Calu3 (cell line): ENCODE results near the gene HS6ST2. TPM values are rescaled to one million over a fixed set of nuclear protein-coding genes. Genes with fewer than 3 reads are reported as not detected.

Experiments used
- BruUV-seq: library from RNA; stranded (reverse); fragments of 400-500 nt; replicated peaks from 2 replicates; lab custom pipeline; 2021; lab: Mats Ljungman, UMichigan
- CTCF ChIA-PET: fragments of 300-600 bp; sonication (Branson Sonifier 250); formaldehyde crosslinking; loops from one replicate; lab custom pipeline; 2022; ENCODE audit warnings: antibody characterized with exemption; lab: Charles Lee
- DNase-seq: peaks from one replicate; pipeline ENCODE4 v3.0.0; 2022
- H3K27ac Mint-ChIP-seq: one replicate; pipeline ENCODE4 v1.8.0; 2022; ENCODE audit warnings: mixed read lengths; ENCODE audit not compliant: unreplicated experiment
- H3K27me3 Mint-ChIP-seq: one replicate; pipeline ENCODE4 v1.8.0; 2022; ENCODE audit warnings: mixed read lengths; ENCODE audit not compliant: unreplicated experiment
- H3K36me3 Mint-ChIP-seq: one replicate; pipeline ENCODE4 v1.8.0; 2022; ENCODE audit warnings: mild to moderate bottlenecking, moderate library complexity, mixed read lengths; ENCODE audit not compliant: insufficient read depth, unreplicated experiment
- H3K4me1 Mint-ChIP-seq: one replicate; pipeline ENCODE4 v1.8.0; 2022; ENCODE audit warnings: mild to moderate bottlenecking, low read depth, mixed read lengths; ENCODE audit not compliant: unreplicated experiment
- H3K4me3 Mint-ChIP-seq: one replicate; pipeline ENCODE4 v1.8.0; 2022; ENCODE audit warnings: mild to moderate bottlenecking, low read depth, moderate library complexity, mixed read lengths; ENCODE audit not compliant: unreplicated experiment
- H3K9me3 Mint-ChIP-seq: one replicate; pipeline ENCODE4 v1.8.0; 2022; ENCODE audit warnings: low read depth, mixed read lengths; ENCODE audit not compliant: unreplicated experiment
- intact Hi-C: fragments of 100-400 bp; cut with micrococcal nuclease; formaldehyde crosslinking; loops from one replicate; pipeline ENCODE4 v1.10.0; 2022; ENCODE audit not compliant: unreplicated experiment
- total RNA-seq: library from RNA; stranded (reverse); gene quantifications from 2 replicates; pipeline ENCODE4 v1.2.3, GENCODE V29; 2022
- TF ChIP-seq, protein P1 (sequence below): fragments of 200-600 bp; IDR thresholded peaks from one replicate; pipeline ENCODE4 v1.8.0; 2022; ENCODE audit warnings: antibody characterized with exemption; ENCODE audit not compliant: unreplicated experiment

Gene HS6ST2
- total RNA-seq, 1 experiment from 2014 or later: 40.7 TPM

DNA sequence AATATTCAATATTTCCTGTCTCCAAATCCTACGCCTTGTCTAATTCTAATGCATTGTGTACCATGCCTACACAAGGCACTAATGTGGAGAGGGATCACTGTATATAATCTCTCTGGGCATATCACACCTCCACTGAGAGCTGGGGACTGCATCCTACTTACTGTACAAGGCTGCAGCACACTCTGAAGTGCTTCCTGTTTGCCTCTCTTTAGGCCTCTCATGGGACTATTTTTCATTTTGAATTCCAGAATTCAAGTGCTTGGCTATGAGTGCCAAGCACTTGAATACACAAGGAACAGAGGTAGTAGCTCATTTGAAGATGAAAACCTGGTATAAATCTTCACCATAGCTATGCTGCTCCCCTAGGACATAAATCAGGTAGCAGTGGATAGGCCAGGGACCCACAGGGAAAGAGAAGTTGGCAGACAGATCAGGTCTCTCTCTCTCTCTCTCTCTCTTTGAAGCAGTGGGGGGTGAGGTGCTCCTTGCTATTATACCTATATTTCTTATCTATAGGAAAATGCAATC, 239.9 kb downstream of the HS6ST2 start:
- CTCF ChIA-PET: no interaction called here
- no peak overlapping the region for H3K27ac Mint-ChIP-seq

DNA sequence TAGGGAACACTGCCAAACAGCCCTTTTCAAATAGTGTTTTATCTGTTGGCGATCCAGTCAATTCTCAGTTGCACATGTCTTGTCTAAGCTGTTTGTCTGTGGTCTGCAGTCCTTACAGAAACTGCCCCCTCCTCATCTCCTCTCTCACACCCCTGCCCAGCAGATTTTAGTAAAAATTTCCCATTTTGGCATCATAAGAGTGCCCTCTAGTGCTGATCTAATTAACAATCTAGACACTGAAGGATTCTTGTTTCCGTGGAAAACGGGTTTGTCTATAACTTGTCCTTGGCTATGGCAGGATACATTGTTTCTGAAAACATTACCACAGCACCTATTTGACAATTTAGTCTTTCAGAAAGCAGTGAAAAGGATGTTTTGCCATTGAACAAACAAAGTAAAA, 242.4 kb downstream of the HS6ST2 start:
- Mint-ChIP-seq H3K36me3 (no peaks in the 10 kb centered on the region), H3K9me3 (peaks cover 2% of the 10 kb centered on the region), H3K27ac (no peak overlapping the region), H3K4me1 (no peaks in the 10 kb centered on the region), H3K27me3 (no peaks in the 10 kb centered on the region), H3K4me3 (no peak overlapping the region)
- intact Hi-C loops: no loop called here
- TF ChIP-seq, protein P1, sequence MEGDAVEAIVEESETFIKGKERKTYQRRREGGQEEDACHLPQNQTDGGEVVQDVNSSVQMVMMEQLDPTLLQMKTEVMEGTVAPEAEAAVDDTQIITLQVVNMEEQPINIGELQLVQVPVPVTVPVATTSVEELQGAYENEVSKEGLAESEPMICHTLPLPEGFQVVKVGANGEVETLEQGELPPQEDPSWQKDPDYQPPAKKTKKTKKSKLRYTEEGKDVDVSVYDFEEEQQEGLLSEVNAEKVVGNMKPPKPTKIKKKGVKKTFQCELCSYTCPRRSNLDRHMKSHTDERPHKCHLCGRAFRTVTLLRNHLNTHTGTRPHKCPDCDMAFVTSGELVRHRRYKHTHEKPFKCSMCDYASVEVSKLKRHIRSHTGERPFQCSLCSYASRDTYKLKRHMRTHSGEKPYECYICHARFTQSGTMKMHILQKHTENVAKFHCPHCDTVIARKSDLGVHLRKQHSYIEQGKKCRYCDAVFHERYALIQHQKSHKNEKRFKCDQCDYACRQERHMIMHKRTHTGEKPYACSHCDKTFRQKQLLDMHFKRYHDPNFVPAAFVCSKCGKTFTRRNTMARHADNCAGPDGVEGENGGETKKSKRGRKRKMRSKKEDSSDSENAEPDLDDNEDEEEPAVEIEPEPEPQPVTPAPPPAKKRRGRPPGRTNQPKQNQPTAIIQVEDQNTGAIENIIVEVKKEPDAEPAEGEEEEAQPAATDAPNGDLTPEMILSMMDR: no peak
- no peak for DNase-seq
- CTCF ChIA-PET: no interaction called here
- no TSS peak for BruUV-seq

More for the DNA sequence above, 239.9 kb downstream of the HS6ST2 start:
- TF ChIP-seq, protein P1: no peak
- Mint-ChIP-seq H3K36me3 (no peaks in the 10 kb centered on the region), H3K4me1 (no peaks in the 10 kb centered on the region), H3K9me3 (peaks cover 2% of the 10 kb centered on the region), H3K4me3 (no peak overlapping the region), H3K27me3 (no peaks in the 10 kb centered on the region)
- no TSS peak for BruUV-seq
- no peak for DNase-seq
- intact Hi-C loops: no loop called here

DNA sequence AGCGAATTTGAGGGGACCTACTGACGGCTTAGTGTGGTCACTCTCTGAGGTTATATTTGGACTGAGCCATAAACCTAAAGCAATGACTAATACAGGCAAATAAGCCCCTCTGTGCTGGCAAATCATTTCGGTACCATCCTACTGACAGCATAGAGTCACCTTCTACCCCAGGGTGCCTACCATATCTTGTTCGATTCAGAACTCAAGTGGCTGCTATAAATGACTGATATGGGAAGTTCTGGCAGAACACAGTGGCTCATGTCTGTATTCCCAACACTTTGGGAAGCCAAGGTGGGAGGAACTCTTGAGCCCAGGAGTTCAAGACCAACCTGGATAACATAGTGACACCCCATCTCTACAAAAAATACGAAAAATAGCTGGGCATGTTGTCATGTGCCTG, 243.5 kb downstream of the HS6ST2 start:
- intact Hi-C loops: no loop called here
- no peak overlapping the region for H3K4me3 Mint-ChIP-seq
- TF ChIP-seq, protein P1: no peak
- H3K9me3 Mint-ChIP-seq: no peaks in the 10 kb centered on the region
- H3K27ac Mint-ChIP-seq: no peak overlapping the region
- no peak for DNase-seq
- H3K36me3 Mint-ChIP-seq: no peaks in the 10 kb centered on the region
- CTCF ChIA-PET: no interaction called here
- no TSS peak for BruUV-seq
- H3K4me1 Mint-ChIP-seq: no peaks in the 10 kb centered on the region
- H3K27me3 Mint-ChIP-seq: no peaks in the 10 kb centered on the region

DNA sequence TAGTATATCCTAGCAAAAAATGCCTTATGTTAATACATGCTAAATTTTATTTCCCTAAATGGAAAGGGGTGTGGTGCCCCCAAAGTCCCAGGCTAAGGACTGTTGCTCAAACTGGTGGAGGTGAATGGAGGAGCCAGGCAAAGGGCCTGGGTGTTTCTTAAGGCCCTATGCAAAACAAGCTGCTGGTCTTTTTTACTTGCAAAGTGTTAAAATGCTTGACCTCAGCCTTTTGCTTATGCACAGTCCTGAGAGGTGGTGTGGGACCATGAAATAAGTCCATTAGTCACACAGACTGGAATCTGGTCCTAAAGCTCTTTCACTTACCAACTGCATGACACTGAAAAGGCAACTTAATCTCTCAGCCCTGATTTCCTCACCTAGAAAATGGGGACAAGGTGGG, 246.1 kb downstream of the HS6ST2 start:
- H3K4me3 Mint-ChIP-seq: no peak overlapping the region
- intact Hi-C loops: no loop called here
- no peaks in the 10 kb centered on the region for H3K4me1 Mint-ChIP-seq
- H3K27me3 Mint-ChIP-seq: no peaks in the 10 kb centered on the region
- no peaks in the 10 kb centered on the region for H3K36me3 Mint-ChIP-seq
- DNase-seq: no peak
- no peaks in the 10 kb centered on the region for H3K9me3 Mint-ChIP-seq
- BruUV-seq: no TSS peak
- CTCF ChIA-PET: no interaction called here
- H3K27ac Mint-ChIP-seq: no peak overlapping the region
- TF ChIP-seq, protein P1: no peak
